ENCODE measurements around the gene NR2E3.

- TF ChIP-seq SP1 (IDR thresholded peaks at IDR 0.05): no peak
- no peak for TF ChIP-seq CTCF (IDR thresholded peaks at IDR 0.05; ENCODE audit: low read depth, low read length, missing input control)
- no peak for TF ChIP-seq REST (IDR thresholded peaks at IDR 0.05)
- TF ChIP-seq ATF3 (IDR thresholded peaks at IDR 0.05): no peak
Observed at GRCh38 chr15:71811036-71811736, 832 bp downstream of the NR2E3 start.
